ENCODE results near the gene CLDN3.
A peak's percentile ranks its signal among the peaks of the same experiment; 100 is the strongest.

The CLDN3 gene

GRCh38 chr7:73758581-73759138, 11.4 kb downstream of the CLDN3 start:
- no peak for DNase-seq (ENCODE audit: insufficient read length, low spot score)
- no peak for FAIRE-seq
- TF ChIP-seq POLR2A (IDR thresholded peaks at IDR 0.05; ENCODE audit: low read depth, low read length): no peak

GRCh38 chr7:73749931-73750776, 19.9 kb downstream of the CLDN3 start:
- DNase-seq (ENCODE audit: insufficient read length, low spot score) (no peak), FAIRE-seq (no peak)
- TF ChIP-seq POLR2A (IDR thresholded peaks at IDR 0.05; ENCODE audit: low read depth, low read length): no peak

GRCh38 chr7:73746378-73746777, 23.7 kb downstream of the CLDN3 start:
- DNase-seq (ENCODE audit: insufficient read length, low spot score): no peak
- no peak for TF ChIP-seq POLR2A (IDR thresholded peaks at IDR 0.05; ENCODE audit: low read depth, low read length)
- no peak for FAIRE-seq

GRCh38 chr7:73742753-73743641, 27.1 kb downstream of the CLDN3 start:
- DNase-seq (ENCODE audit: insufficient read length, low spot score): no peak
- FAIRE-seq: no peak
- TF ChIP-seq POLR2A (IDR thresholded peaks at IDR 0.05; ENCODE audit: low read depth, low read length): no peak

- no peak for DNase-seq (ENCODE audit: insufficient read length, low spot score)
- FAIRE-seq: no peak
- TF ChIP-seq POLR2A (IDR thresholded peaks at IDR 0.05; ENCODE audit: low read depth, low read length): no peak
Observed at GRCh38 chr7:73742338-73742752, 27.7 kb downstream of the CLDN3 start.

GRCh38 chr7:73741600-73741999, 28.5 kb downstream of the CLDN3 start:
- FAIRE-seq: no peak
- no peak for DNase-seq (ENCODE audit: insufficient read length, low spot score)
- TF ChIP-seq POLR2A (IDR thresholded peaks at IDR 0.05; ENCODE audit: low read depth, low read length): no peak

GRCh38 chr7:73740771-73741170, 29.3 kb downstream of the CLDN3 start:
- DNase-seq (ENCODE audit: insufficient read length, low spot score) (no peak), FAIRE-seq (no peak)
- no peak for TF ChIP-seq POLR2A (IDR thresholded peaks at IDR 0.05; ENCODE audit: low read depth, low read length)

GRCh38 chr7:73740212-73740611, 29.9 kb downstream of the CLDN3 start:
- FAIRE-seq (no peak), DNase-seq (ENCODE audit: insufficient read length, low spot score) (no peak)
- no peak for TF ChIP-seq POLR2A (IDR thresholded peaks at IDR 0.05; ENCODE audit: low read depth, low read length)

- DNase-seq (ENCODE audit: insufficient read length, low spot score) (no peak), FAIRE-seq (no peak)
- no peak for TF ChIP-seq POLR2A (IDR thresholded peaks at IDR 0.05; ENCODE audit: low read depth, low read length)
Observed at GRCh38 chr7:73739387-73739767, 30.7 kb downstream of the CLDN3 start.

- TF ChIP-seq POLR2A (IDR thresholded peaks at IDR 0.05; ENCODE audit: low read depth, low read length): peak; percentile 79
- no peak for FAIRE-seq
- DNase-seq (ENCODE audit: insufficient read length, low spot score): peak; percentile 86
Observed at GRCh38 chr7:73738612-73739386, 31.3 kb downstream of the CLDN3 start, which contains the start of gene ABHD11. ABHD11 (minus strand) TSS chr7:73738802; CDS start chr7:73738770, 32 bp downstream.

- FAIRE-seq (no peak), DNase-seq (ENCODE audit: insufficient read length, low spot score) (no peak)
- TF ChIP-seq POLR2A (IDR thresholded peaks at IDR 0.05; ENCODE audit: low read depth, low read length): no peak
Observed at GRCh38 chr7:73738220-73738611, 31.9 kb downstream of the CLDN3 start.

GRCh38 chr7:73737491-73738219, 32.4 kb downstream of the CLDN3 start:
- TF ChIP-seq POLR2A (IDR thresholded peaks at IDR 0.05; ENCODE audit: low read depth, low read length): no peak
- FAIRE-seq (no peak), DNase-seq (ENCODE audit: insufficient read length, low spot score) (no peak)

GRCh38 chr7:73736885-73737284, 33.2 kb downstream of the CLDN3 start:
- no peak for DNase-seq (ENCODE audit: insufficient read length, low spot score)
- no peak for FAIRE-seq
- no peak for TF ChIP-seq POLR2A (IDR thresholded peaks at IDR 0.05; ENCODE audit: low read depth, low read length)

Data from H54 (cell line).